NCI-H1092 (cell line): ENCODE results near the gene MGRN1.

ENCODE experiments used
- DNase-seq: peaks from one replicate; lab custom pipeline; 2025; lab: John Stamatoyannopoulos, UW

The MGRN1 gene

DNA sequence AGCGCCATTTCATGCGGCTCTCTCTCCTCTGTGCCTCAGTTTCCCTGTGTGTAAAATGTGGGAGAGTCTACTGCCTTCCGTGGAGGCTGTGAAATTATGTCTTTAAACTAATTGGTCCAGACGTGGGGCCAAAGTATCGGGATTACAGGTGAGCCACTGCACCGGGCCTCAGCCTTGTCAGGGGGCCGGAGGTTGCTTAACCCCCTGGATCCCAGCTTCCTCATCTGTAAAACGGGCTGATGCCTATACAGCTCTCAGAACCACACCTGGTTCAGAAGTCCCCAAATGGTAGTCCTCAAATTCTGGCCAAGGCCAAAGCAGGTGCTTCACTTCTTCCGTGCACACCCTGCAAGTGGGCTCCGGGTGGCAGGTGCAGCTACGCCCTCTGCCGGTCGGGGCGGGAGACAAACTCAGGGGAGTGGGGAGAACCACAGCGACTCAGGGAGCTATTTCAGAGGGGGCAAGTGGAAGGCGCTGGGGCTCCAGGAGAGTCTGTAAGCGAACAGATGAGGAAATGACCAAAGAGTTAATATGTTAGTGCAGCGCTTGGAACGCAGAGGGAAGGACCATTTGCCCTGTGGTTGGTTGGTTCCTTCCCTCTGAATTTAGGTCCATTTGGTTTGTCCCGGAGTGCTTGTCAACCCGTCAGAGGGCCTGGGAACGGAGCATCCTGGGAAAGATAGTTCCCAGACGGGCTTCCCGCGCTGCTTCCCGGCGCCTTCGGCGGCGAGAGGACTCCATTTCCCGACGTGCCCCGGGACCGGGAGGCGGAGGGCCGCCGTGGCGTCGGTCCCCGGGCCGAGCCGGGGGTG is at the start of gene MGRN1:
TSS of gene MGRN1 (plus strand) at position 812 of the 812 bp plus-strand sequence. CDS start 135 bp downstream, outside the sequence.
- DNase-seq: peak; percentile 95

DNA sequence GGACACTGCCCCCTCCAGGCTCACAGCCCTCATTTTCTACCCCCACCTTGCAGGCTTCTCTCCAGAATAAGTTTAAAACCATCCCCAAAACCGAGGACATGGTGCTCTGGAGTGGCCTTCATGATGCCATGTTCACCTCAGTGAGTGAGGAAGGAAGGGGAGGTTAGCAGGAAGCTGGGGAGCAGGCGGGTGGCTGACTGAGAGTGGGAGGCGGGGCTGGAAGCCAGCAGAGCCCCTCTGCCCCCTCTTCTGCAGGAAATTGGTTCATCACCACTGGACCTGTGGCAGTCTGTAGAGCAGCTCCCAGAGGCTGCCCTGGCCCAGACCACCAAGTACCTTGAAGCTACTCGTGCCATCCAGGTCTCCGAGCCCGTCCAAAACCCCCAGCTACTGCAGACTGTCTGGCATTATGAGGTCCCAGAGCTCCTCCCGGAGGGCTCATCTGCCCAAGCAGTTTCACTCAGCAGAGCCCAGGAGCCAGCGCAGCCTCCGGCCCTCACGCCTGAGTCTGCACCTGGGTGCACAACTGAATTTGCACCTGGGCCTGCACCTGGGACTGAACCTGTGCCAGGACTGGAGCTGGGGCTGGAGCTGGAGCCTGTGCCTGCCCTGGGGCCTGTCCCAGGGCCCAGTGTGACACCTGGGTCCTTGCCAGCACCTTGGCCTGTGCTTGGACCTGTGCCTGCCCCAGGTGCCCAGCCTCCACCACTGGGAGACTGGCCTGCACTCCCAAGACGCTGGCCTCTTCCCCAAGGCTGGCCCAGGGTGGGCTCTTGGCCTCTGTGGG is 49.5 kb upstream of the MGRN1 start:
- no peak for DNase-seq

DNA sequence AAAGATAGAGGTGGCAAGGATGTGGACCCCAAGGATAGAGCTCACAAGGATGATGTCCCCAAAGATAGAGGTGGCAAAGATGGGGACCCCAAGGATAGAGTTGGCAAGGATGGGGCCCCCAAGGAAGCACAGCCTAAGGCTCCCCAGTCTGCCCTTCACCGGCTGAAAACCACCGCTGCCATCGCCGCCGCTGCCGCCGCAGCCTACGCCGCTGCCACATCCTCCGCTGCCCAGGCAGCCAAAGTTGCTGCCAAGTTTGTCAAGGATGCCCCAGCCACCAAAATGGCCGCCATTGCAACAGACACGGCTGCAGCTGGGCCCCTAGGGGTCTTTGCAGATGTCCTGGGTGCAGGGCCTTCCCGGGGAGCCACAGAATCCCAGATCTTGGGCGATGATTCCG is 48.6 kb upstream of the MGRN1 start:
- DNase-seq: no peak

DNA sequence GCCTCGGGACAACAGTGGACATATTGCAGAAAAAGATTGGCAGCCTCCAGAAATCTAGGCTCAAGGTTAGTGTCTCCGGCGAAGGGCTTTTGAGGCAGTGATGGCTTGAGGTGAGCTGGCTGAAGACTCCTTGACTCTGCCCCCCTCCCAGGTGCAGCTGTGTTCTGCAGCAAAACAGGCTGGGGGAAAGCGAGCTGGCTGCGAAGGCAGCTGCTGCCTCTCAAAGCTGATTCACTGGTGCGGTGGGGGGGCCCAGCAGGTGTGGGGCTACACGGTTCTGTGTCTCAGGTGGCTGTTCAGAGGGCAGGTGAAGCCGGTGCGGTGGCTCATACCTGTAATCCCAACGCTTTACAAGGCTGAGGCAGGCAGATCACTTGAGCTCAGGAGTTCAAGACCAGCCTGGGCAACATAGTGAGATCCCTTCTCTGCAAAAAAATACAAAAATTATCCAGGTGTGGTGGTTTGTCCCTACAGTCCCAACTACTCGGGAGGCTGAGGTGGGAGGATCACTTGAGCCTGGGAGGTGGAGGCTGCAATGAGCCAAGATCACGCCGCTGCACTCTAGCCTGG is 45.6 kb upstream of the MGRN1 start:
- no peak for DNase-seq

DNA sequence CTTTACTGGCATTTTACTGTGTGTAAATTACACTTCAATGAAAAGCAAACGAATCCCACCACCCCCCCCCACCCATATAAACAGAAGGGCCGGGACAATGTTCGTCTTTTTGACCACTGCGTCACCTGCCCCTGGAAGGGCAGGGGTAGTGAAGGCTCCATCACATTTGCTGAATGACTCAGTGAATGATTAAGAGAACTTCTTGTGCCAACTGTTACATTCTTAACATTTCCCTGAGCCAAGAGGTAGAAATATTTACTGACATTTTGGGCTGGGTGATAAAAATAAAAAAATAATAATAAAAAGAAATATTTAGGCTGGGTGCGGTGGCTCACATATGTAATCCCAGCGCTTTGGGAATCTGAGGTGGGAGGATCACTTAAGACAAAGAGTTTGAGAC is 44.4 kb upstream of the MGRN1 start:
- DNase-seq: no peak

GRCh38 chr16:4583906-4584305 is 40.7 kb upstream of the MGRN1 start:
- no peak for DNase-seq

- no peak for DNase-seq
These were observed 38.3 kb upstream of the MGRN1 start for GRCh38 chr16:4586291-4586690.

GRCh38 chr16:4588386-4588785 is 36.2 kb upstream of the MGRN1 start:
- DNase-seq: no peak

DNA sequence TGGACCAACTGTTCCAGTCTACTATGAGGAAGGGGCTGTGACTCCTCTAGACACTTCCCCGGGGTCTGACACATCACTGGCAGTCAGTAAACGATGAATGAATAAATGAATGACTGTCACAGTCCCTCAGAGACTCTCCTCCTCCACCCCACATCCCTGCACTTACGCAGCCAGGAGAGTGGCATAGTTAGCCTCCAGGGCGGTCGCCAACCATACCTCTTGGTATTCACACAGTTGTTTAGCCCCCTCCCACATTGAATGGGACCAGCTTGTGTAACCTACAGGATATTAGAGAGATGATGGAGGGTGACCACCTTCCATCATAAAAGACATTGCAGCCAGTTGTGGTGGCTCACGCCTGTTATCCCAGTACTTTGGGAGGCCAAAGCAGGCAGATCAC is 35.7 kb upstream of the MGRN1 start:
- DNase-seq: no peak

- no peak for DNase-seq
These were observed 33.4 kb upstream of the MGRN1 start for GRCh38 chr16:4591191-4591590.

- DNase-seq: no peak
These were observed 32.7 kb upstream of the MGRN1 start for GRCh38 chr16:4591706-4592470.

DNA sequence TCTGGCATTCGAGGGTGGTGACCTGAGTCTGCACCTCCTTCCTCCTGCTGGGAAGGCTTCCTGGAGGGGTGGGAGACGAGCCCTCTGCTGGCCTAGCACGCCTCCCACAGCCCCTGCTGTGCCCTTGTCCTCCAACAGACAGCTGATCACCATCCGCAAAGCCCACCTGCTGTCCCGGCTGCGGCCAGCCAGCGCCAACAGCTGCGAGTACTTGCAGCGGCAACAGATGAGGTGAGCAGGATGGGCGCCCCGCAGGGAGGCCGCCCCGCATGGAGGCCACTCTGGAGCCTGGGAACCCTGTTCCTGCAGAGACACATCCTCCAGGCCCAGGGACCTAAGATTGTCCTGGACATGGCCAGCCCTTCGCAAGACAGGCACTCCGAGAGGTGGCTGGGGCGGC is 31.5 kb upstream of the MGRN1 start:
- DNase-seq: peak; percentile 78

DNA sequence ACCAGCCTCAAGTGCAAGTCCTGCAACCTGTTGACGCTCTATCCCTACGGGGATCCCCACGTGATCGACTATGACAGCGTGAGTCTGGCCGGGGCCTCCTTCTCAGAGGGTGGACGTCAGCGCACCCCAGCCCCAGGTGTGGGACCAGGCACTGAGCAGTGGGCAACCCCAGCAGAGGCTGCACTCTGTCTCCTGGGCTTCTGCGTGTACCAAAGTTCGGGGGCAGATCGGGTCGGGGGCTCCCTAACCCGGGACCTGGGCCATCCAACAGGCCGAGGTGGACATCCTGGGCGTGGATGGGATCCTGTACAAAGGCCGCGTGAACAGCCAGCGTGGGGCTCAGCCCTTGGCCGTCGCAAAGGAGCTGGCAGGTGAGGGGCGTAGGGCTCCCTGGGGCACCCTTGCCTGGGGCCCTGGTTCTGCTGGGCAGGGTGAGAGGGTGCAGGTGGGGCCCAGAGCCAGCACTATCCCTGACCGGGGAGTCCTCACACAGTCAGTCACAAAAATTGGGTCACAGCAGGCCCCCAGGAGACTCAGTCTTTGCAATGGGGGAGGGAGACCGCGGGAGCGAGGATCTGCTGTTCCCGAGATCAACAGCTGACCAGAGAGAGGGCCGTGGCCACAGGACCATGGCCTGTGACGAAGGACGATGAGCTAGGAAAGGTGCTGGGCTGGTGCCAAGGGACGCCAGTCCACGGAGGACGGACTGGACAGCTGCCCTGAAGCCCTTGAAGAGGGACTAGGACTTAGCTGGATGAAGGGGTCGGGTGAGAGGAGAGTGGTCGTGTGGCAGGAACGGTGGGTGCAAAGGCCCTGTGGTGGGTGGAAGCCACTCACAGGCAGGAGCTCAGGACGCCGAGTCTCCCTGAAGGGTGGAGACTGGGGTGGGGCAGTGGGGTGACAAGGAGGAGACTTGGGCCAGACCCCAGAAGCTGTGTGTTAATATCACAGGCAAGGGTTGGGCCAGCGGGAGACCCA is 29.9 kb upstream of the MGRN1 start:
- DNase-seq: no peak

DNA sequence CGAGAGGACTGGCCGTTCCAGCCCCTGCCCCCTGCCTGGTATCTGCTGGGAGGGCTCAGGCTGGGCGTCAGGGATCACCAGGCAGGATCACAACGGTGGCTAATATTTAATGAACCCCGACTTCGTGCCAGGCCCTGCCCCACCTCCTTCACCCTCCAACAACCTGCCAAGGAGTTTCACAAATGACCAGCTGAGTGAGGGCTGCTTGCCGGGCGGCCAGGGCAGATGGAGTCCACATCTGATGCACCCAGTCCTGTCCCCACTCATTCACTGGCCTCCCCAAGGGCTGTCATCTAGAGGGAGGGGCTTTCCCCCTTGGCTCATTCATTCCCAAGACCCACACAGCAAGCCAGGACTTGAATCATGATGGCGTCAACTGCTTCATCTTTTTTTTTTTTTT is 27.5 kb upstream of the MGRN1 start:
- DNase-seq: no peak

DNA sequence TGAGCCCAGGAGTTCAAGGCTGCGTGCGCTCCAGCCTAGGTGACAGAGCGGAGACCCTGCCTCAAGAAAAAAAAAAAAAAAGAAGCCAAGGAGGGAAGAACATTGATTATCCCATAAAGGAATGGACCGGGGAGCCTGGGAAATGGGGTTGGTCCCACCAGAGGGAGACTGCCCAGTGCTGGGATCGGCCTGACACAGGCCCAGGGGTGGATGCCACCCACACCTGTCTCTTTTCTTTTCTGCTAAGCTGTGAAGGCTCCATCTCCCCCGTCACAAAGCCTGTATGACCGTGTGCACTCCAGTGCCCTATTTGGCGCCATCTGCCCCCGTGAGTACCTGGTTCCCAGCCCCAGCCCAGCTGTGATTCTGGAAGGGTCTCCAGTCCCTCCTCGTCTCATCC is 25.6 kb upstream of the MGRN1 start:
- no peak for DNase-seq

DNA sequence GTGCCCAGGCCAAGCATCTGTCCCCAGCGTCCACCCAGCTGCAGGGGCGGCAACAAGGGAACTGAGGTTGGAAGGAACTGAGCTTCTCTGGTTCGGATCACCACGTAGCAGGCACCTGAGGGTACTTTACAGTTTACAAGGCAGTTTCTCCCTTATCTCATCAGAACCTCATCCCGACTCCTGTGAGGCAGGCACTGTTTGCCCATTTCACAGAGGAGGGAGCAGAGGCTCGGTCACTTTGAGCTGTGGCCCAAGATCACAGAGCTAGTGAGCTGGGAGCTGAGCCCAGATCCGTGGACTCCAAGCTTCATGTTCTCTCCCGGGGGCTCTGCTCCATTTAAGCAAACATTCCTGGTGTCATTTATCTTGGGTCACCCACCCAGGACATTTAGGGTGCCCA is 25.1 kb upstream of the MGRN1 start:
- no peak for DNase-seq

GRCh38 chr16:4601036-4601863 is 23.4 kb upstream of the MGRN1 start:
- peak; percentile 49 for DNase-seq

DNA sequence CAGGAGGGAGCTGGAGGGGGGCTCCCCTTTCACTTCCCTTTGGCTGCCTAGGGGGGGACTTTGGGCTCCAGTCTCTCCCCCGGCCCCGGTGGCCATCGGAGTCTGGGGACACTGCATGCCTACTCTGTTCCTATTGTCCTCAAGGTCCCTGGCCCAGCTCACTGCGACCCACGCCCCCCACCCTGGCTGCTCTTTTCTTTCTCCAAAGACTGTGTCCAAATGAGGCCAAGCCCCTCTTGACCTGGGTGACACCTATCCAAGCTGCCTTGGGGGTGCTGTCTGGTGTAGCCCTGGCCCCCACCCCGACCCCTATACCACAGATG is 22.8 kb upstream of the MGRN1 start:
- DNase-seq: no peak

DNA sequence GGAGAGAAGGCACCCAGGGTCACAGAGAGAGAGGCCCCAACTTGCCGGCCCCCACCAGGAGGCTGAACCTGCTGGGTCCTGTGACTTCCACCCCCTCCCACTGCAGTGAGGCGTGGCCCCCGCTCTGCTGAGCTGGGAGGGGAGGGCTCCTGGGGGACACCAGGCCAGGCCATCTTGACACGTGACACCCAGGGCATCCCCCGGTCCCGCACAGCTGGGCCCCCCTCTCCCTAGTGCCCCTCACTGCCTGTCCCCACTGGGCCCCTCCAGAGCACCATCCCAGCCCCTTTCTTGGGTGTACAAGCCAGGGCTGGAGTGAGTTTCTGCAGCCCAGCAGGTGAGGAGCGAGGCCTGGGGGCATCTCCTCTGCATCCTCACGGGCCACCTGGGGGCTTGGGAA is 22.3 kb upstream of the MGRN1 start:
- DNase-seq: no peak

DNA sequence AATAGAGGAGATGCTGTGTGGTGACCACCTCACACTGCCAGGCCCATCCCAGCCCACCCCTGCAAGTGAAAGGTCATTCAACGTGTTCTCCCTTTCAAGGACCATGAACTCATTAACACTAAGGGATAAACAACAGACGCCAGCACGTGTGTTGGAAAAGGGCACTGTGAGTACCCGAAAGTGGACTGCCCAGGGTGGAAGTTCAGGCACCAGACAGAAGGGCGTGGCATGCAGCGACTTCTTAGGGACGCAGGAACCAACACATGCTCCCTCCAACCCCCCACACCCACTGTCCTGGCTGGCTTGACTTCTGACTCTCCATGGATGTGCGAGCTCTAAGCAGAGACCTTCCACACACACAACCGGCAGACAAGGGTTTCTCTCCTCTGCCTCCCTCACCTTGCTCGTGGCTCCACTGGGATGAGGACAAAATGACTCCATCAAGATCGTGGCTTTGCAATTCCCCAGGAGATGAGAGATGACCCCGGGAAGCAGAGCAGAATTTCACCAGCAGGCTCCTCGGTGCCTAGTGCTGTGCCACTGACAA is 20.9 kb upstream of the MGRN1 start:
- no peak for DNase-seq
